Endothelial cell of umbilical vein (primary cell): ENCODE measurements around the gene STX16.

Source experiments
- CTCF ChIP-seq, 2 donors: IDR thresholded peaks; 1 replicate in 1 of 2; 2 replicates in 1 of 2; pipeline ENCODE4 v1.5.1; 2011; ENCODE audit warnings: low read length in 2 of 2, mild to moderate bottlenecking in 2 of 2, moderate library complexity in 2 of 2, control low read depth in 1 of 2, inconsistent platforms in 1 of 2, low read depth in 1 of 2; ENCODE audit not compliant: insufficient read depth in 1 of 2; ENCODE audit errors: extremely low read depth in 1 of 2
- POLR2A ChIP-seq: IDR thresholded peaks from 2 replicates; pipeline ENCODE4 v1.6.1; 2012; ENCODE audit warnings: low read depth, mild to moderate bottlenecking, control low read depth, low read length

DNA sequence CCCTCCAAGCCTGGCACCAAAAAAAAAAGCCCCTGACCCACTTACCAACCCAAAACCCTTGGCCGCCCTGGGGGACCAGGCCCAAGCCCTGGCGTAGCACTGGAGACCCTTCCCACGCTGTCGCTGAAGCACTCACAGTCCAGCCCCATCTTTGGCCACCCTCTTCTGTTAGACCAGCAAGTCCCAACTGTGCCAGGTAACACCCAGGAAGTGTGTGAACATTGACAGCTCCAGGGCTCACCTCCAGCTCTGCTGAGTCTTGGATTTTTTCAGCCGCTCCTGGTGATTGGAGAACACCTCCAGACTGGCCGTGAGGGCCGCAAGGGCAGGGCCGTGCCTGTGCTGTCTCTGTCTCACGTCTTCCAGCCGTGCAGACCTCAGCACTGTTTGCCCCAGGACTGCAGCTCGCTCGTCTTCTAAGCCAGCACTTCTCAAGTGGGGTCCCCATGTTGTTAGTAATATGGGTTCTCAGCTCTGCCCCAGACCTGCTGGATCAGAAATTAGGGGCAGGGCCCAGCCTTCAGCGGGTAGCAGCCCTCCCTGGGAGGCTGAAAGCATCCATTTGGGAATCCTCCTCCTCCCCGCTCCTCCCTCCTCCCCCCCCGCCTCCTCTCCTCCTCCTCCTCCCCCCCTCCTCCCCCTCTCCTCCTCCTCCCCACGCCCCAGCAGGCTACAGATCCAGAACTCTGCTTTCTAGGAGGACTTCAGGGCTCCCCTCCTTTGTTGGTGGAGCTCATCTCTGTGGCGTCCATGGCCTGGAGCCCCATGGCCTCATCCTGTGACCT lies 59.6 kb downstream of the STX16 start:
- TF ChIP-seq CTCF (IDR thresholded peaks at IDR 0.05; ENCODE audit: extremely low read depth in 1 of 2, insufficient read depth in 1 of 2, low read depth in 1 of 2, low read length in 2 of 2), result no peak
- no peak for TF ChIP-seq POLR2A
